ENCODE results near the gene ZNF282. TPM values are rescaled to one million over a fixed set of nuclear protein-coding genes. Genes with fewer than 3 reads are reported as not detected.

Gene ZNF282
- total RNA-seq, 1 experiment from 2014 or later = 38.2 TPM

DNA sequence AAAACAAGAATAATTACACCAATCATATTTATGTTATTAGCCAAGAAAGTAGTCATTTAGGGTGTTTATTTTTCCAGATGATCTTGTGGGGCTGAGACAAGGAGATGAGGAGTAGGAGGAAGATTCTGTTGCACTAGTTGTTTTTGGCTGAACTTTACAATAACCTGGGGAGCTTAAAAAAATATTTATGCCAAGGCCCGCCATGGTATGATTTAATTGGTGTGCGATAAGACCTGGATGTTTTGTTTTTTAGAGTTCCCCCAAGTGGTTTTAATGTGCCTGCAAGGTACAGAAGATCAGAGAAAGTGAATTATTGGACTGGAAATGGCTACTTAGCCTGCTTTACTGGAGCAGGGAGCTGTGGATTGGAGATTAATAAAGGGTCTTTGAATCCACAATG, 7.1 kb upstream of the ZNF282 start:
- POLR2A ChIA-PET (ENCODE audit: low non-redundant PET) = no interaction called here
- no peaks in the 10 kb centered on the region for H3K9me3 ChIP-seq (ENCODE audit: low read depth, low read length, poor library complexity, severe bottlenecking)

DNA sequence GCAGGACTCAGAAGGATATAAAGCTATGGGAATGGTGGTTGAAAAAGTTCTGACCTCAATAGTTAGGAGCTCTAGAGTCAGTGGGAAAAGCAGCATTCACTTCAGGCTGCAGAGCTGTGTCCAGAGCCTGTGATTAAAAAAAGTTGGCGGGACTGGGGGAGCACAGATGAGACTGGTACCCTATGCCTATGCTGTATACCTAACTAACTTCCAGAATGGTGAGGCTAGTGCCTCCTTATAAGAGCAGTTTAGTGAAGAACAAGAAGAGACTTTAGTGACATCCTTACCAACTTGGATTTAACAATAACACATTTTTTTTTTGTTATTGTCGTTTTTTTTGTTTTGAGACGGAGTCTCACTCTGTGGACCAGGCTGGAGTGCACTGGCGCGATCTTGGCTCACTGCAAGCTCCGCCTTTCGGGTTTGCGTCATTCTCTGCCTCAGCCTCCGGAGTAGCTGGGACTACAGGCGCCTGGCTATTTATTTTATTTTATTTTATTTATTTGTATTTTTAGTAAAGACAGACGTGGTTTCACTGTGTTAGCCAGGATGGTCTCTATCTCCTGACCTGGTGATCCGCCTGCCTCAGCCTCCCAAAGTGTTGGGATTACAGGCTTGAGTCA, 6.6 kb upstream of the ZNF282 start:
- Histone ChIP-seq H3K4me1 (ENCODE audit: insufficient read depth, low read length, poor library complexity, severe bottlenecking) (no peaks in the 10 kb centered on the region), H3K27me3 (replicated peaks; ENCODE audit: insufficient read depth, low read depth, low read length, poor library complexity) (no peaks in the 10 kb centered on the region), H3K4me3 (ENCODE audit: low read depth, low read length, poor library complexity, severe bottlenecking) (no peak overlapping the region), H3K9me3 (ENCODE audit: low read depth, low read length, poor library complexity, severe bottlenecking) (no peaks in the 10 kb centered on the region), H3K36me3 (ENCODE audit: insufficient read depth, low read length, poor library complexity, severe bottlenecking) (no peaks in the 10 kb centered on the region), H3K27ac (ENCODE audit: low read depth, low read length, poor library complexity, severe bottlenecking) (no peak overlapping the region)
- BruUV-seq (replicated peaks) = no TSS peak
- no peak for DNase-seq (ENCODE audit: low spot score)
- ChIA-PET POLR2A (ENCODE audit: low non-redundant PET) (interaction anchor here (0.7 kb wide), 1 partner anchor 435 kb away, joined by 14 read pairs; no protein-coding TSS in a partner anchor), CTCF (no interaction called here)
- TF ChIP-seq, protein P1, sequence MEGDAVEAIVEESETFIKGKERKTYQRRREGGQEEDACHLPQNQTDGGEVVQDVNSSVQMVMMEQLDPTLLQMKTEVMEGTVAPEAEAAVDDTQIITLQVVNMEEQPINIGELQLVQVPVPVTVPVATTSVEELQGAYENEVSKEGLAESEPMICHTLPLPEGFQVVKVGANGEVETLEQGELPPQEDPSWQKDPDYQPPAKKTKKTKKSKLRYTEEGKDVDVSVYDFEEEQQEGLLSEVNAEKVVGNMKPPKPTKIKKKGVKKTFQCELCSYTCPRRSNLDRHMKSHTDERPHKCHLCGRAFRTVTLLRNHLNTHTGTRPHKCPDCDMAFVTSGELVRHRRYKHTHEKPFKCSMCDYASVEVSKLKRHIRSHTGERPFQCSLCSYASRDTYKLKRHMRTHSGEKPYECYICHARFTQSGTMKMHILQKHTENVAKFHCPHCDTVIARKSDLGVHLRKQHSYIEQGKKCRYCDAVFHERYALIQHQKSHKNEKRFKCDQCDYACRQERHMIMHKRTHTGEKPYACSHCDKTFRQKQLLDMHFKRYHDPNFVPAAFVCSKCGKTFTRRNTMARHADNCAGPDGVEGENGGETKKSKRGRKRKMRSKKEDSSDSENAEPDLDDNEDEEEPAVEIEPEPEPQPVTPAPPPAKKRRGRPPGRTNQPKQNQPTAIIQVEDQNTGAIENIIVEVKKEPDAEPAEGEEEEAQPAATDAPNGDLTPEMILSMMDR (conservative IDR thresholded peaks at IDR 0.05; ENCODE audit: low read depth, low read length) = no peak
- no peak for TF ChIP-seq EZH2 (IDR thresholded peaks at IDR 0.05; ENCODE audit: borderline replicate concordance, low read depth, low read length, poor library complexity, severe bottlenecking)
- intact Hi-C loops (cut with micrococcal nuclease; ENCODE audit: unreplicated experiment) = no loop called here

More for the DNA sequence above, 7.1 kb upstream of the ZNF282 start:
- H3K4me1 ChIP-seq (ENCODE audit: insufficient read depth, low read length, poor library complexity, severe bottlenecking) = no peaks in the 10 kb centered on the region
- H3K4me3 ChIP-seq (ENCODE audit: low read depth, low read length, poor library complexity, severe bottlenecking) = no peak overlapping the region
- no peak for TF ChIP-seq EZH2 (IDR thresholded peaks at IDR 0.05; ENCODE audit: borderline replicate concordance, low read depth, low read length, poor library complexity, severe bottlenecking)
- TF ChIP-seq, protein P1 (conservative IDR thresholded peaks at IDR 0.05; ENCODE audit: low read depth, low read length) = no peak
- no TSS peak for BruUV-seq (replicated peaks)
- H3K36me3 ChIP-seq (ENCODE audit: insufficient read depth, low read length, poor library complexity, severe bottlenecking) = no peaks in the 10 kb centered on the region
- CTCF ChIA-PET = no interaction called here
- DNase-seq (ENCODE audit: low spot score) = no peak
- intact Hi-C loops (cut with micrococcal nuclease; ENCODE audit: unreplicated experiment) = no loop called here
- no peaks in the 10 kb centered on the region for H3K27me3 ChIP-seq (replicated peaks; ENCODE audit: insufficient read depth, low read depth, low read length, poor library complexity)
- no peak overlapping the region for H3K27ac ChIP-seq (ENCODE audit: low read depth, low read length, poor library complexity, severe bottlenecking)

DNA sequence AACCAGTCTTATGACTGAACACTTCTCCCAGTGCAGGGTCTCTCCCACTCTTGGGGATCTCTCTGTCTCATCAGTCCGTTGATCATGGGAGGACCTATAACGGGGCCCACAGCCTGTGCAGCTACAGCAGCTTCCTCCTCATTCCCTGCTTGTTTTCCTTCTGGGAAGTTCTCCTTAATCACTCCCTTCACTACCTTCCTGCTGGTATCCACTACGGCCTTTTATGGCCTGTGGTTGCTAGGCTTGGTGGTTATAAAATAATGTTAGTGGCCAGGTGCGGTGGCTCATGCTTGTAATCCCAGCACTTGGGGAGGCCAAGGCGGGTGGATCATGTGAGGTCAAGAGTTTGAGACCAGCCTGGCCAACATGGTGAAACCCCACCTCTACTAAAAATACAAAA, 3.5 kb upstream of the ZNF282 start:
- Histone ChIP-seq H3K4me3 (ENCODE audit: low read depth, low read length, poor library complexity, severe bottlenecking) (no peak overlapping the region), H3K4me1 (ENCODE audit: insufficient read depth, low read length, poor library complexity, severe bottlenecking) (no peaks in the 10 kb centered on the region), H3K27me3 (replicated peaks; ENCODE audit: insufficient read depth, low read depth, low read length, poor library complexity) (no peaks in the 10 kb centered on the region), H3K9me3 (ENCODE audit: low read depth, low read length, poor library complexity, severe bottlenecking) (no peaks in the 10 kb centered on the region), H3K27ac (ENCODE audit: low read depth, low read length, poor library complexity, severe bottlenecking) (no peak overlapping the region), H3K36me3 (ENCODE audit: insufficient read depth, low read length, poor library complexity, severe bottlenecking) (no peaks in the 10 kb centered on the region)
- TF ChIP-seq, protein P1 (conservative IDR thresholded peaks at IDR 0.05; ENCODE audit: low read depth, low read length) = no peak
- TF ChIP-seq EZH2 (IDR thresholded peaks at IDR 0.05; ENCODE audit: borderline replicate concordance, low read depth, low read length, poor library complexity, severe bottlenecking) = no peak
- BruUV-seq (replicated peaks) = no TSS peak
- ChIA-PET CTCF (no interaction called here), POLR2A (ENCODE audit: low non-redundant PET) (no interaction called here)
- DNase-seq (ENCODE audit: low spot score) = no peak
- intact Hi-C loops (cut with micrococcal nuclease; ENCODE audit: unreplicated experiment) = no loop called here

Measured in A673 (cell line).